MM.1S (cell line): Measurements from ENCODE around the gene MMP10.

Experiments used
- CTCF ChIP-seq: fragments of 300-600 bp; sonication (generic); IDR thresholded peaks from 2 replicates; pipeline ENCODE4 v1.5.1; 2016; ENCODE audit warnings: antibody characterized with exemption, low read length, mixed read lengths
- EZH2phosphoT487 ChIP-seq: fragments of 300-600 bp; sonication (generic); IDR thresholded peaks from 2 replicates; pipeline ENCODE4 v1.6.1; 2018; ENCODE audit warnings: antibody characterized with exemption, low read length

- no peak for TF ChIP-seq CTCF
- no peak for TF ChIP-seq EZH2phosphoT487
Observed at GRCh38 chr11:102783720-102784119, 3.3 kb upstream of the MMP10 start.
